Activated effector memory CD4-positive, alpha-beta T cell treated with anti-CD3 and anti-CD28 coated beads, Interleukin-2, amount 50 U/mL, for 16 hours (primary cell): ENCODE measurements around the gene AP3B1.
"Not testable (repeated sequence)": the region's sequence is repeated elsewhere in the genome, so short reads cannot be mapped to it uniquely, and the experiment has no call there.

Source experiments
- DNase-seq: peaks from one replicate; pipeline ENCODE4 v3.0.0-alpha.2; 2020

The AP3B1 gene

DNA sequence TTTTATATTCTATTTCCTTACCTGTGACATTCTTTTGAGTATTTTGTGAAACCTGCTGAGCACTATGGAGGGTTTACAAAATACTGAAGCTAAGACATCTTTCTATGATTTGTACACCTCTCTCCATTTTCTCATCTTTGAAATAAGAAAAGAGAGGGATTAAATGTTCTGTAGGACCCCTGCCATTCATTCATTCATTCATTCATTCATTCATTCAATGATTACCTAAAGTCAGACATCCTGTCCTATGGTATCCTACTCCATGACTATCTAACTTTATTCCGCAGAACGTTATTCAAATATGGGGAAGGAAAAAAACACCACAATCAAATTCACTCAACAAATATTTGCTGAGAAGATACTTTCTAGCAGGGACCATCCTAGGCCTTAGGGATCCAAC, 51.4 kb downstream of the AP3B1 start:
- no peak for DNase-seq

DNA sequence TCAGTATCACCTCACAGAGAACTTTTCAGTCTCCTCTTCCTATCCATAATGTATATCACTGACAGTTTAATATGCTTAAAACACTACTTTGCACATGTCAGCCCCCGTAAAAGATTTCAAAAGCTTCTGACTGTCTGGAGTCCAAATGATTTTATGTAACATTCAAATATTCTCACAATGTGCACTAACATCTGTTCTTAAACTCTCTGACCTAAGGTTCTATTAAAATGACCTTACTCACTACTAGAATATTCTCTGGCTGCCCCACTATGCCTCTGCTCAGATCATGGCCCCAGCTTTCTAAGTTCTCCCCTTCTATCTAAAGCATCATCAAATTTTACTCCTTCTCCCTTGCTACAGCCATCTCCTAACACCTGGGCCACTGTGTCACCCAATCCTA, 52.5 kb downstream of the AP3B1 start:
- DNase-seq = no peak

GRCh38 chr5:78237911-78238310, 56.6 kb downstream of the AP3B1 start:
- DNase-seq = no peak

- DNase-seq = no peak
Observed at GRCh38 chr5:78236046-78236445, 58.5 kb downstream of the AP3B1 start.

GRCh38 chr5:78235289-78235688, 59.2 kb downstream of the AP3B1 start:
- no peak for DNase-seq

- no peak for DNase-seq
Observed at GRCh38 chr5:78234804-78235203, 59.7 kb downstream of the AP3B1 start.

DNA sequence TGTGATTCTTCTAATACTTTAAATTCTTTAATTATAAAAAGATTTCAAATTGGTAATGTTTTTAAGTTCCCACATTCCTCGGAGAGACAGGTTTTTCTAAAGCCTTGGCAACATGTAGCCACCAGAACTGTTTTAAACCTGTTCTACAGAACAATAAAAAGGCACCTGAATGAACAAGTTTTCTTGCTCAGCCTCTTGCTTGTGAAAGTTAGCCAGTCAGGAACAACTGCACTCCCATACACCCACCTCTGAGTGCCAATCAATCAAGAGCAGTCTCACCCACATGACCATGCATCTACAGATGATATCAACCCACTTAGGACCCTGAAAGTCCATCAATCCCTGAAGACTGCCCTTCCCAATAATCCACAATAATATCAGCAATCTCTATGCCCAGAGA, 62.3 kb downstream of the AP3B1 start:
- no peak for DNase-seq

DNA sequence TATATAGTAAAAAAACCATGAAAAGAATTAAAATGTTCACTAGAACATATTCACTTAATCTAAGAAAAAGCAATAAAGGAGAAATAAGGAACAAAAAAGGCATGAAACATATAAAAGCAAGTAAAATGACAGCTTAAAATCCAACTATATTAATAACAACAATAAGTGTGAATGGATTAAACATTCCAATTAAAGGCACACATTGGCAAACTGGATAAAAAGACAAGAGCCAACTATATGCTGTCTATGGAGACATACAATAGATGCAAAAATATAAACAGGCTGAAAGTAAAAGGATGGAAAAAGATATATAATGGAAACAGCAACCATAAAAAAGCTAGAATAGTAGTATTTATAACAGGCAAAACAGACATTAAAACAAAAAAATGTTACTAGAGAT, 70.1 kb downstream of the AP3B1 start:
- no peak for DNase-seq

DNA sequence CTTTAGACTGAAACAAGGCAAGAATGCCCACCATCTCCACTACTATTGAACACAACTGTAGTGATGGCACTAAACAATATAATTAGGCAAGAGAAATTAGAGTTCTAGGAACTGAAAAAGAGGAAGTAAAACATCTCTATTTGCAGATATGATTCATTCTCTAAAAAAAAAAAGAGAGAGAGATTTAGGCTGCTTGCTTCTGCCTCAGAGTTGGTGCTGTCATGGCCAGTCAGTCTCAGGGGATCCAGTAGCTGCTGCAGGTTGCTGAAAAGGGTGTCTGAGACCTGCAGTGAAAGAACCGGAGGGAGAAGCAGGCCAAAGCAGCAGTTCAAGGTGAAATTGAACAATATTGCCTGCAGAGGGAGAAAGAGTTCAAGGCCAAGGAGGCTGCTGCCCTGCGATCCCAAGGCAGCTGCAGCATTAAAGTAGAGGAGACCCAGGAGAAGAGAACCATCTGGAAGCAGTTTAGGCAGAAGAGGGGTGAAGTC, 72.5 kb downstream of the AP3B1 start:
- DNase-seq = no peak

DNA sequence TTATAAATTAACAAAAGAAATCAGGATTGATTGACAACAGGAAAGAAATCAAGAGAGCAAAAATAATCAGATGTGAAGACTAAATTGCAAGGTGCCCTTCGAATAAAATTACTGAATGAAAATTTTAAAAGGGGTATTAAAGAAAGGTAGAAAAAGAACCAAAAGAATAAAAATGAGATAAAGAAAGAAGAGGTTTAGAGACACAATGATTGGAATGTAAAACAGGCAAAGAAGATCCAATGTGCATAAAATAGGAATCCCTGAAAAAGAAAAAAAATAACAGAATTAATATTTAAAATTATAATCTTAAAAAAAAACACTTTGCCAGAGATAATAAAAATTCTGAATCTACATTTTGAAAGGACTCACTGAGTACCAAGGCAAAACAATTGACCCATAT, 73.0 kb downstream of the AP3B1 start:
- DNase-seq = no peak

DNA sequence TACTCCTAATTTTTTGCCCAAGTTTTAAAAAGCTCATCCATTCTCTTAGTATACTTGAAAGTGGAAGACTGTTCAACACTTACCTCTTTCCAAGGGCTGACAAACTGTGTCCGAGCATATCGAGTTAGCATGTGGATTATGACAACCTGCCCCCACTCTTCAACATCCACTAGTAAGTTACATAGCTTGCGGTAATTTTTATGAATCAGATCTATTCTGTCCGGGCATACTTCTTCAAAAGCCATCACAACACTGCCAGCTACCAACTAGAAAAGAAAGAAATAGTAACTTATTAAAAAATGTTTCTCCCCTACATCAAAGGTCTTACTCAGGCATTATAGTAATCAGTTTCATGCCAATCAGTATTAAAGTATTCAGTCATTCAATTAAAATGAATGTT, 78.5 kb downstream of the AP3B1 start:
- DNase-seq = no peak

- no peak for DNase-seq
Observed at GRCh38 chr5:78215565-78215964, 78.9 kb downstream of the AP3B1 start.

GRCh38 chr5:78213799-78214198, 80.7 kb downstream of the AP3B1 start:
- DNase-seq = no peak

GRCh38 chr5:78211052-78211451, 83.4 kb downstream of the AP3B1 start:
- DNase-seq = no peak

DNA sequence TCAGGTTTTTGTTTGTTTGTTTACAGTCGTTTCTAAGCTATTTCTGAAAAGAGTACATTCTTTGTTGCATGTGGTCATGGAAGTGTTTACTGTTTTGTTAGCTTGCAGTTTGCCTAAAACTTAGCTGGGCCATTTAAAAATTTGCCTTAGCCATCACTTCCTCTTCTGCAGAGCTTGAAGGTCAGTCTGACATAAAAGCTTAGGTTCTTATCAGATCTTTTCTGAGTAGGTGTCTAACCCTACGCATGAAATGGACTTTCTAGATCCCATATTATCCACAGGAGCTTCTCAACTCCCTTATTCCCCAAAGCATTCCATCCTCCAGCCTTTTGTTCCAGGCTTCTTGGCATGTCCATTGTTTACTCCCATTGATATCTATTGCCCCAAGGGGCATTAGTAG, 90.3 kb downstream of the AP3B1 start:
- DNase-seq = no peak

- no peak for DNase-seq
Observed at GRCh38 chr5:78203815-78204214, 90.7 kb downstream of the AP3B1 start.

- DNase-seq = no peak
Observed at GRCh38 chr5:78190402-78190801, 104.1 kb downstream of the AP3B1 start.

GRCh38 chr5:78188681-78189080, 105.8 kb downstream of the AP3B1 start:
- DNase-seq = not testable (repeated sequence)

DNA sequence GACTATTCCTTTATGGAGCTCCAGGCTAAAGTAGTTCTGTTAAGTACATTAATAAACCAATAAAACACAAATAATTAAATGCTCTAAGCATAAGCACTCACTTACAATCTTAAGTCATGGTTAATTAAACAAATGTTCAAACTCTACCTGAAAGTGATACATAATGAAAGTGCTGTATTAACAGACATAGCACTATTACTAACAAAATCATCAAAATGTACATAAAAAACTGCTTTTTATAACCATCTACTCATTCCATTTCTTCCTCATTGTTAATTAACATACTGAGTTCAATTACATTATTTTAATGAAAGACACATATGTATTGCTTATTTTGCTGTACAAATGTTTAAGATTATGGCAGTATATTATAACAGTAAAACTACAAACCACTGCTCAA, 107.3 kb downstream of the AP3B1 start:
- DNase-seq = no peak

DNA sequence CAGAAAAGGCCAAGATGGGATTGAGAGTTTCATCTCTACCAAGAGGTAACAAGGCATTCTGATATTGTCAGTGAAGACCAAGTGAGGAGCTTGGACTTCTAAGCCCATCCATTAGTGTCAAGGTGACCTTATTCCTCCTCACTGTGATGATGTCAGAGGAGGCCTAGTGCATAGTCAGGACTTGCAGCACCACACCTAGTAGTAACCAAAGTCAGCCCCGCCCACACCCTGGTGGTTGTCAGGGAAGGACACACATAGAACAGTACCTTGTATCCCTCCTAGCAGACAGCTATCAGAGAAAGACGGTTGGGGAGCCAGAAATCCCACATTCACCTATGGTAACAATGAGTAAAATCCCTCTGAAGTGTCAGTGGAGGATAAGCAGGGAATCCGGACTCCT, 111.7 kb downstream of the AP3B1 start:
- no peak for DNase-seq

GRCh38 chr5:78178356-78178755, 116.1 kb downstream of the AP3B1 start:
- no peak for DNase-seq

DNA sequence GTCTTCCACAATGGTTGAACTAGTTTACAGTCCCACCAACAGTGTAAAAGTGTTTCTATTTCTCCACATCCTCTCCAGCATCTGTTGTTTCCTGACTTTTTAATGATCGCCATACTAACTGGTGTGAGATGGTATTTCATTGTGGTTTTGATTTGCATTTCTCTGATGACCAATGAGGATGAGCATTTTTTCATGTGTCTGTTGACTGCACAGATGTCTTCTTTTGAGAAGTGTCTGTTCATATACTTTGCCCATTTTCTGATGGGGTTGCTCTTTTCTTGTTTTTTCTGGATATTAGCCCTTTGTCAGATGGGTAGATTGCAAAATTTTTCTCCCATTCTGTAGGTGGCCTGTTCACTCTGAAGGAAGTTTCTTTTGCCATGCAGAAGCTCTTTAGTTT, 124.2 kb downstream of the AP3B1 start:
- DNase-seq = not testable (repeated sequence)

DNA sequence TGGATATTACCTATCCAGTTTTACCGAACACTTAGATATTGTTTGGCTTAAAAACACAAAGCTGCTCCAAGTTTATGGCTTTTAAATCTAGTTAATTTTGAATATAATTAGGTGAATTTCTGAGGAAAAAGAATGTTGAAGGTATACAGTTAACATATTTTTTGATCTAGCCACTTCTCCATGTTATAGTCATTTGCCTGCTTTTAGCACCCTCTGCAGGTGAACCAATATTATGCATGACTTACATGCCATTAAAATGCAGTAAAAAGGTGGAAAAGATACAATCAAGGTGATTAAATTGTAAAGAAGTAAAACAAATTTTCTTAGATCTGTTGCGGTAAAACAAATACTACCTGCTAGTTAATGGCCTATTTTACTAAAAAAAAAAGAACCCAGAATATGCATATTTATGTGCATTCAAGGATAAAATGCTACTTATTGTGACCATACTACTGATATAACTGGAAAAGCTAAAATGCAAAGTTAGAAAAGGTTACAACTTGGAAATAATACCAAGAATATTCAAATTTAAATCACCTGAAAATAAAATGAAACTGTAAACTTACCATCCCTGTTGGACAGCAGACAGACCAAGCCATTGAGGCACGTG, 132.1 kb downstream of the AP3B1 start:
- DNase-seq = no peak

DNA sequence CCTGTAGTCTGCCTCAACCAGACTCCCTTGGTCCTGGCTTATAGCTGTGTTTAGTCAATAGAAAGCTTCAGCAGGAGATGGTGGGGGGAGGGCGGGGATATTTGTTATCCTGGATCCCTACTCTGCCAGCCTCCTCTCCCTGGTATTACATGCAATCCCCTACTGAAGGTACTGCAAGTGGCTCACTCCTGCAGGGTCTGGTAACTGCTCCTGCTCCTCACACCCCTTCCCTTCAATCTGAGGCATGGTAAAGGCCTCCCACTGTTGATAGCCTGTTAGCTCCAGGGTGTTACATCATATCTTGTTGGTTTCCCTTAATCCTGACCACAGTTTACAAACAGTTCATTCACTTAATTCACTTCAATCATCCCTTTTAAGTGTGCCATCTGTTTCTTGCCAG, 137.5 kb downstream of the AP3B1 start:
- DNase-seq = no peak

- no peak for DNase-seq
Observed at GRCh38 chr5:78151594-78152271, 142.8 kb downstream of the AP3B1 start.
